ENCODE results near the gene CISTR.
"Not testable (repeated sequence)": the region's sequence is repeated elsewhere in the genome, so short reads cannot be mapped to it uniquely, and the experiment has no call there.

Gene CISTR

GRCh38 chr12:53740130-53740491 is 11.7 kb downstream of the CISTR start:
- DNase-seq = no peak

GRCh38 chr12:53739214-53740129 is 12.3 kb downstream of the CISTR start:
- no peak for DNase-seq

- no peak for DNase-seq
Measured at GRCh38 chr12:53738406-53739213, 13.2 kb downstream of the CISTR start.

GRCh38 chr12:53737951-53738405 is 13.8 kb downstream of the CISTR start:
- no peak for DNase-seq

DNA sequence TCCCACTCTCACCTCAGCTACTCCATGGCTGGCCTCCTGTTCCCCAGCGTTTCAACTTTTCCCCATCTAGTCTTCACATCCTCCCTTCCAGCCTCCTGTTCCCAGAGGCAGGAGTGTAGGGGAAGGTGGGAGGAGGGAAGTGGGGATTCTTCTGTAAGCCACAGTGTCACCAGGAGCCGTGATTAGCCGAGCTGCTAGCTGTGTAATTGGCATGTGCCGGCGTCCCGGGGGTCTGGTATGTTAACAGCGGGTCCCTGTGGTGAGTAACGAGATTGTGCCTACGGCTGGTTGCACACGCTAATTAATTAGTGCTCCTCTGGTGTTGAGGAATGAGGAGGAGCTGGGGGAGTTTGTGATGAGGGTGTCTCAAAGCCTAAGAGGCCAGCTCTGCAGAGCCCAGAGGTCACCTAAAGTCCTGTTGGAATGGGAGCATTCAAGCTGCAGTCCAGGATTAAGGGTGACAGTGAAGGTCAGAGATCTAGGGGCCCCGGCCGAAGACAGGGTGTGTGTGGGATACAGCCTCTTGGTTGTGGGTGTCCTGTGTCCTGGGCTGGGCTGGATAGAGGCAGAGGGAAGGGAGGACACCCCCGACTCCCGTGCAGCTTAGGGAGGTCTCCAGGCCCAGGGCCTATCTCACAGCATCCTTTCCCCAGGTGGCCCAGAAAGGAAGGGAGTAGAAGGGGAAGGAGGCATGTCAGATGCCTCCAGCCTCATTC is 14.5 kb downstream of the CISTR start:
- no peak for DNase-seq

GRCh38 chr12:53736592-53736991 is 15.2 kb downstream of the CISTR start:
- no peak for DNase-seq

GRCh38 chr12:53735556-53735955 is 16.2 kb downstream of the CISTR start:
- no peak for DNase-seq

DNA sequence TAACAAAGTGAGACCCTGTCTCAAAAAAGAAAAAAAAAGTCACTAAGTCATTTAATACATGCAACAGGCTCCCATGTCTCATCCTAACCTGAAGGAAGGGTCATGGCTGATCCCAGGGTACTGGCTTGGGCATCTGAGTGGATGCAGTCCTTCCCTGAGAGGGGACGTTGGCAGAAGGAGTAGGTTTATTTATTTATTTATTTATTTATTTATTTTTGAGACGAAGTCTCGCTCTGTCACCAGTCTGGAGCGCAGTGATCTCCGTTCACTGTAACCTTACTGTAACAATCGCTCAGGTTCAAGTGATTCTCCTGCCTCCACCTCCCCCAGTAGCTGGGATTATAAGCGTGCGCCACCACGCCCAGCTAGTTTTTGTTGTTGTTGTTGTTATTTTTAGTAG is 17.4 kb downstream of the CISTR start:
- no peak for DNase-seq

- DNase-seq = no peak
Measured at GRCh38 chr12:53733807-53734200, 18.0 kb downstream of the CISTR start.

DNA sequence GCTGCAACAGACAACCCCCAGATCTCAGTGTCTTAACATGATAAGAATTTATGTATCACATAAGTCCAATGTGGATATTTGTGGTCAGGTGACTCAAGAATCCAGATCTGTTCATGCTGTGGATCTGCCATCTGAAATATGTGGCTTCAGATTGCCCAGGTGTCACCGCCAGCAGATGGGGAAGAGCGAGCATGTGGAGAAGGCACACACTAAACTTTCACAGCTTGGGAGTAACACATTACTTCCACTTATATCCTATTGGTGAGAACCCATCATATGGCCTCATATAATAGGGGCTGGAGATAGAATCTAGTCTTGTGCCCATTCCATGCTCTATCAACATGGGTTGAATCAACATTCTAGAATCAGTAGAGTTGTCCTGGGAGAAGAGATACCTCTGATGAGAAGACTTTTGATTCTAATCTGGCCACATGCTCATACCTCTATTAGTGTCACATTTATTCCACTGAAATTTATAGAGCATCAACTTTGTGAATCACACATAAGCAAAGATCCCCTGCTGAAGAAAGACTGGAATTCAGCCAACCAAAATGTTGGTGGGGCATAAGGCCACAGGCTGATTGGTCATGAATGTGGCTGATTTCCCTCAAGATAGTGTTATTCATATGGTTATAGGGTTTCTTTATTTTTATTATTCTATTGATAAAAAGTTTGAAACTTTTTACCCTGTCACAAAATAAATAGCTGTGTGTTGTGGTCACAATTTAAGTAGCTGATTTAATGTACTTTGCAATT is 18.6 kb downstream of the CISTR start:
- DNase-seq = no peak

- DNase-seq = no peak
Measured at GRCh38 chr12:53729644-53730043, 22.1 kb downstream of the CISTR start.

DNA sequence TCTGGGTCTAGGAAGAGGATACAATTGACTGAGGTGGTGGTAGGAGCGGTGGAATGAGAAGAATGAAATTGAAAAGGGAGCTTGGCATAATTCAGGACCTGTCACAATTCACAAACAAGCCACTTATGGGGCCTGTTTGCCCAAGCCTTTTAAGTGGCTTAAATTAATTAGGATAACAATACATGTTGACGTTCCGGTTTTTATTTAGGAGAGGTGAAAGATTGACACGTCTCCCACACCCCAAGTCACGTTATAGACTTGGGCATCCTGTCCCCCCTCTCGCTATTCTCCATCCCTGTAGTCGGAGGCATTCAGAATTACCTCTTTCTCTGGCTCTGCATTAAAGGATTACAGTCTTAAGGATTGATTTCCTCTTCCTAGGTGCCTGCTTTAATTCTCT is 23.6 kb downstream of the CISTR start:
- DNase-seq = no peak

DNA sequence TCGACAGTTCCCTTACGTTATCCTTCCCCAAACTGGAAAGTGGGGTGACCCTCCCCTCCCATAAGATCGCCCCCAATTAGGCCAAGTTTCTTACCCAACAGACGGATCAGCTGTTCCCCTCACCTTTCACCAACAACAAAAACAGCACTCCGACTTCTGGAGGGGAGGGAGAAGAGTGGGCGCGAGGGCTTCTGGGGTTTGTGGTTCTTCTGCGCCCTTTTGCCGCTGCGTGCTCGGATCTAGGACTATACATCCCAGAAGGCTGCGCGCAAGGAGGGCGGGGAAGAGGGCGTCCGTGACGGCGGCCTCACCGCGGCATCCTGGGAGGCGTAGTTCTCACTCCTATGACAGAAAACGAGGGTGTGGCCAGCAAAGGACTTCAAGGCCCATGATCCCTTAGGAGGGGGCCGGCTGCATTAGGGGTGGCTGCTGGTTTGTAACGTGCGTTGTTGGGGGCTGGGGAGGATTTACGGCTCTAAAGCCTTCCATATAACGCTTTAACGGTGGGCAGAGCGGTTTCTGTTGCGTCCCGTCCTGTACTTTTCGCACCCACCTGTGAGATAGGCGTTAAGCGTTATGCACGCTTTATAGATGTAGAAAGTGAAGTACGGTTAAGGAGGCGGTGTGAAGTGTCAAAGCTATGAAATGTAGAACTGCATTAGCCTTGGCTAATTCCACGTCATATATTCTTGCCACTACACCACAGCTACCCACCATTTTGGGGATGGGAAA is 24.3 kb downstream of the CISTR start, which contains the start of gene CALCOCO1:
Gene CALCOCO1, minus strand, starts transcription at position 143 of the 732 bp plus-strand sequence. CDS start 2,210 bp downstream, outside the sequence.
- peak; percentile 92 for DNase-seq

DNA sequence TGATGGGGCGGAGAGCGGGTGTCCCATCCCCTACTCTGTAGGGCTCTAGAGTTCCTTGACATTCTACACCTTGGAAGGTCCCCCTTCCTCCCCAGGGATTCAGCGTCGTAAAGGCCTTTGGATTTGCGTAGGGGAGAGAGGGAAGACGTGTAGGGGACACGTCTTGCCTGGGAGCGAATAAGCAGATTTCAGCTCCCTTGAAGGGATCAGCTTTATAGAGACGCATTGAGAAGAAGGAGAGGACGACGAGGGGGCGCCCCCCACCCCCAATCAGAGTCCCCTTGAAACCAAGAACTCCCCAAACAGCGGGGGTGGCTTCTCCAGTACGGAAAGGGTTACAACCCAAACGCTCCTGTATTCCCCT is 24.9 kb downstream of the CISTR start:
- no peak for DNase-seq

GRCh38 chr12:53726341-53726740 is 25.4 kb downstream of the CISTR start:
- no peak for DNase-seq

DNA sequence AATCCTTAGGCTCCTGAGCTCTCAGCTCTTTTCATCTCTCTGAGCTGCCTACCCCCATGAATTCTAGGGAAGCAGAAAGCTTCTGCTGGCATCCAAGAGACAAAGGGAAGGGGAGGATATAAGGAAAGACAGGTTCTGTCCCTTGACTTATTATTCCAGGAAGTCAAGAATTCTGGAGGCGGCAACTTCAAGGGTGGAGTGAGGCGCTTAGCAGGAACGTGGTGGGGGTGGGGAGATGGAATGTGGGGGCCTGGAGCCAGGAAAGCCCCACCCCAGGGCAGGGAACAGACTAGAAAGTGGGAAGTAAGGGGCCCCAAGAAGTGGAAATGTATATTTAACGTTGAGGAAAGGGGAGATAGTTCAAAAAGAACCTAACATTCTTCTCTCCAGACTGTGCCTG is 26.0 kb downstream of the CISTR start:
- no peak for DNase-seq

GRCh38 chr12:53722450-53723041 is 29.2 kb downstream of the CISTR start:
- DNase-seq = no peak

DNA sequence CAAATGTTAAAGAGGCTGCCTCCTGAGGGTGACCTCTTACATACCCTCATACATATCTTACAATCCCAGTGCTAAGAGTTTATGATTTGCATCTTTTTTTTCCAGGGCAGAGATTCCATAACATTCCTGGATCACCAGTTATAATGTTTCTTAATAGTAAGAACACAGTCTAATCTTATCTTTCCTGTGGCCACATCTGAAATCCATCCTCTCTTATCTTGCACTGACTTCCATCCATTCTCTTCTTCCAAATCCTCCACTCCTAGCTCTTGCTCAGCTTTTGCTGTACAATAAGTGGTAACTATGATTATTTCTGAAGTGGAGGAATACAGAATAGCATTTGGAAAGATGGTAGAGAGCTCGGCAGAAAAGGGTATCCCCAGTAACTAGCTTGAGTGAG is 30.8 kb downstream of the CISTR start:
- DNase-seq = no peak

DNA sequence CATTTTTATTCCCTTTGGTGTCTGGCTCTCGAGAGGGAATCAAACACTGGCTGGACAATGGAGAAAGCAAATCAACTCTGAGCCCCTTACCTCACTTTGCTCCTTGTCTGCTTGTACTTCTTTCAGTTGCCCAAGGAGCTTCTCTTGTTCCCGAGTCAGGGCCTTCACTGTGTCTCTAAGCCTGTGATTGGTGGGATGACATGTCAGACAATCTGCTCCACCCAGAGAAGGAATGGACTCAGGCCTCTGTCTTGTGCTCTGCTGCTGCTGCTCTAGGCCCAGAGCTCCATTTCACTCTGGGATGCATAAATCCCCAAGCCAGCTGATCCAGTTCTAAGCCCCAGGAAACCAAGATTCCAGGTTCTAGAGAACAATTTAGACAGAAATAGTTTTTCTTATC is 32.1 kb downstream of the CISTR start:
- DNase-seq = no peak

- DNase-seq = not testable (repeated sequence)
Measured at GRCh38 chr12:53718567-53718966, 33.2 kb downstream of the CISTR start.

GRCh38 chr12:53717319-53717718 is 34.5 kb downstream of the CISTR start:
- no peak for DNase-seq

Data from NCI-H1105 (cell line).